Putamen (tissue), 1 donor: ENCODE measurements around the gene ACAP2.
"Not testable (repeated sequence)": the region's sequence is repeated elsewhere in the genome, so short reads cannot be mapped to it uniquely, and the experiment has no call there.

Experiments
- DNase-seq: peaks from one replicate; pipeline ENCODE4 v3.0.0-alpha.2; 2016; ENCODE audit warnings: low spot score

Gene ACAP2

DNA sequence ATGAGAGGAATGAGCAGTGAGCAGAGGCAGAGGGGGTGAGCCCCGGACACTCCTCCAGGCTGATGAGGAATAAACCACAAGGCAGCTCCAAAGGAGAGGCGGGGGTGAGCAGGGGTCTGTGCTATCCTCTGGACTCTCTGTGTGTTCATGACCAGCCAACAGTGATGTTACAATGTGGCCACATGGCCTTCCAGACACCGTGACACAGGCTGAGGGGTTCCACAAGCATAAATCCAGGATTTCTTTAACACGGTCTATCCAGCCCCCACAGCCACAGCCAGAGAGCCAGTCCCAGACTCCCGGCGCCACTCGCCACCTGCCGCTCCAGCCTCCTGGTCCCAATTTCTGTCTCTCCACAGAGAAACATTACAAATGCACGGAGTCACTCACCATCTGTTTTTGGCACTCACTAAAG is 196.2 kb downstream of the ACAP2 start:
- DNase-seq = no peak

DNA sequence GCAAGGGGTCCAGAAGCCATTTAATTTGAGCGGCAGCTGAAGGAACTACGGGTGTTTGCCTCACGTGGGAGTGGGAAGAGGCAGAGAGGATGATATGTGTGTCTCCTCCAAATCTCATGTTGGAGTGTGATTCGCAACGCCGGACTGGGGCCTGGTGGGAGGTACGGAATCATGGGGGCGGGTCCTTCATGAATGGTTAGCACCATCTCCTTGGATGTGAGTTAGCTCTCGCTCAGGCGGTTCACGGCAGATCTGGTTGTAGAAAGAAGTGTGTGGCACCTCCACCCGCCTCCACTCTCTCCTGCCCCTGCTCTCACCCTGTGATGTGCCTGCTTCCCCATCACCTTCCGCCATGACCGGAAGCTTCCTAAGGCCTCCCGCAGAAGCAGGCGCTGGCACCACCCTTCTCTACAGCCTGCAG is 197.3 kb downstream of the ACAP2 start:
- DNase-seq = no peak

DNA sequence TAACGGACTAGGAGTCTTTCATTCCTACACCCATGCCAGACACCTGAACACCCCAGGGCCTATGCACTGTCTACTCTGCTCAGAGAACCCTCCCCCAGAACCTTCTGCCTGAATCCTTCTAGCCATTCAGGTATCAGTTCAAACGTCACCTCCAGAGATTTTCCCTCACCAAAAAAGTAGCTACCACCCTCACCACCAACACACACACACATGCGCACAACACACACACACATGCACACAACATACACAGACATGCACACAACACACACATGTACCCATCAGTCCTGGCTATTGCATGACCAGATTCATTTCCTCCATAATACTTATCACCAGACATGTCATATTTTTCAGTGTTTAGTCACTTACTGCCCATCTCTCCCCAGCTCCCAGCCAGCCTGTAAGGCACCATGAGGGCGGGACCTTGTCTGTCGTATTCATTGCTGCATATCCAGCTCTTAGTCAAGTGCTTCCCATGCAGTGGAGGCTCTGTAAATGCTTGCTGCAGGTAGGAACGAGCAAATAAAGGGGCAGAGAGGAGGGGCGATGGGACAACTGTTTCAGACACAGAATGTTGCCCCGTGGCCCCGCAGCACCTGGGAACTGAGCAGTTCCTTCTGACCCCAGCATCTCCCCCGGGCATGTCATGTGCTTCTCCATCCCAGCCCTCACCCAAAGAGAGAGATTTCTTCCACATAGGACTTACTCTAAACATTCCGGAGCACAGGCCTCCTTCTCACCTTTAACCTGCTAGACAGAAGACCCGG is 201.0 kb downstream of the ACAP2 start:
- no peak for DNase-seq

- no peak for DNase-seq
Measured at GRCh38 chr3:195240939-195241338, 201.9 kb downstream of the ACAP2 start.

- no peak for DNase-seq
Measured at GRCh38 chr3:195240171-195240701, 202.6 kb downstream of the ACAP2 start.

DNA sequence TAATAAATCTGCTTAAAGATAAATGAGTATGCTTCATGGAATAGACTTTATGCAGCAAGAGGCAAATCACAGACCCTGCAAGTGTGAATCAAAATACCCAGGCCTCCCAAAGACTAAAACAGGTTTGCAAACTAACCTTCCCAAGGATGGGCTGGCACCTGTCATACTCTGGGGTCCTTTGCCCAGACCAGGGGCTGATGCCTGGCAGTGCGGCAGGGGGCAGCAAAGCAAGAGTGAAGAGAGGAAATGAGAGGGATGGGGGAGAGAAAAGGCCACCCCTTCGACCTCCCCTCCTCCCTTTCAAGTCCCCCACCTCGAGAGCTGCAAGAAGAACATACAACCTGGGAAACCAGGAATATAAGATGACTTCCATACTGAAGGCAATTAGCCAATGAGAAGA is 203.7 kb downstream of the ACAP2 start:
- DNase-seq = no peak

GRCh38 chr3:195238586-195239118 is 204.2 kb downstream of the ACAP2 start:
- DNase-seq = no peak

- no peak for DNase-seq
Measured at GRCh38 chr3:195238081-195238571, 204.7 kb downstream of the ACAP2 start.

DNA sequence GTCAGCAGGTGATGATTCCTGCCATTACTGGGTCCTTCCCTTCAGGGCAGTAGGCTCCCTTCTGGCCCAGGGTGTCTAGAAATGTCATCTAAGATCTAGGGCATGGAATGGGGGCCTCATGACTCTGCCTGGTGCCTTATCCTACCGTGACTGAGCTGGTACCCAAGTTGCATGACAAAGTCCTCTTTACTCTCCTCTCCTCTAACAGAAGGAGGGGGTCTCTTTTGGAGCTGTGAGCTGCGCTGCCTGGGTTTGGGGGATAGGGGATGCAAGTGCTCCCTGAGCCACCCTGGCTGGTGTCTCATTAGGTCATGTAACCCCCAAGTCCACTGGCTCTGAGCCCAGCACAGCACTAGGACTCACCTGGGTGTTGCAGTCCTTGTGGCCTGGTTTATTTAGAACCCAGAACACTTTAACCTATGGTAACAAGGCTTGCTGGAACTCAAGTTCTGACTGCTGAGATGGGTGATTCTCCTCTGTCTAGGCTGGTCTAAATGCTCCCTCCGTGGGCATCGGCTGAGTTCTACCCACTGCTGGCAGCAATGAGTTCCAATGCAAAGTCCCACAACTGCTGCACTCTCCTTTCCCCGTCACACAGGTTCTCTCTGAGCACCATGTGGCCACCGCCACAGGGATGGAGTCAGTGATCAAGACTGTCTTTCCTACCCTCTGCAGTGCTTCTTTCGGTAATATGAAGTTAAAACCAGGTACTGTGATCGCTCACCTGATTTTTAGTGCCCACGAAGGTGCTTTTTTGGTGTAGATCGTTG is 205.8 kb downstream of the ACAP2 start:
- DNase-seq = no peak

- DNase-seq = no peak
Measured at GRCh38 chr3:195236076-195236798, 206.6 kb downstream of the ACAP2 start.

DNA sequence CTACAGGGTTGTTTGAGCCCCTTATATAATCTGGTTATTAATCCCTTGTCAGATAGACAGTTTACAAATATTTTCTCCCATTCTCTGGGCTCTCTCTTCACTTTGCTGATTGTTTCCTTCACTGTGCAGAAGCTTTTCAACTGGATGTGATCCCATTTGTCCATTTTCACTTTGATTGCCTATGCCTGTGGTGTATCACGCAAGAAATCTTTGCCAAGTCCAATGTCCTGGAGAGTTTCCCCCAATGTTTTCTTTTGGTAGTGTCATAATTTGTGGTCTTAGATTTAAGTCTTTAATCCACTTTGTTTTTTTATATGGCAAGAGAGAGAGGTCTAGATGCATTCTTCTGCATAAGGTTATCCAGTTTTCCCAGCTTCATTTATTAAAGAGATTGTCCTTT is 212.6 kb downstream of the ACAP2 start:
- no peak for DNase-seq

- not testable (repeated sequence) for DNase-seq
Measured at GRCh38 chr3:195228886-195229285, 213.9 kb downstream of the ACAP2 start.

GRCh38 chr3:195227871-195228270 is 214.9 kb downstream of the ACAP2 start:
- DNase-seq = no peak

GRCh38 chr3:195226900-195227447 is 215.8 kb downstream of the ACAP2 start:
- DNase-seq = no peak

GRCh38 chr3:195226445-195226844 is 216.4 kb downstream of the ACAP2 start:
- no peak for DNase-seq

GRCh38 chr3:195224980-195225580 is 217.7 kb downstream of the ACAP2 start:
- DNase-seq = no peak
